ENCODE results near the gene LAG3.
A peak's percentile ranks its signal among the peaks of the same experiment; 100 is the strongest.

LAG3 gene

DNA sequence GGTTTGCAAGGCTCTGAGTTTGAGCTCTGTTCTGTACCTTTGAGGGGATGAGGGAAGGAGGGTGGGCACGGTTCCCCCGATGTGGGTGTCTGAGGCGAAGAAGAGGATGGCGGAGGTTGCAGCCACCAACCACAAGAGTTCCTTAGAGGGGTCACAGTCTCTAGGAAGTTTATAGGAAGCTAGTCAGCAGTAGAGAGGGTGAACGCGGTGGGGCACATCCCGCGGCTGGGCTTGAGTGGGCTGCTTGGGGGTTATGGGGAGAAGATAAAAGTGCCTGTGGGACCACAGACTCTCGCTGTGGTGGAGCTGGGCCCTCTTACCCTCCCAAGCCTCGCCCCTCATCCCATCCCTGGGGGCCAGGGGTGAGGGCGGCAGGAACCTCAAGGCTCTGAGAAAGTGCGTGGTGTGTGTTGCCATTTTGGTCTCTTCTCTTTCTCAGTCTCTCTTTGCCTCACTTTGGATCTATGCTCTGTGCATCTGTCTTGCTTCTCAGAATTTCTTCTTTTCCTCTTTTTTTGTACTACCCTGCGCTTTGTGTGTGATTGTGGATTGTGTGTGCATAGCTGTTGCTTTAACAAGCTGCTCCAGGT is 19.7 kb downstream of the LAG3 start:
- no peak for DNase-seq

DNA sequence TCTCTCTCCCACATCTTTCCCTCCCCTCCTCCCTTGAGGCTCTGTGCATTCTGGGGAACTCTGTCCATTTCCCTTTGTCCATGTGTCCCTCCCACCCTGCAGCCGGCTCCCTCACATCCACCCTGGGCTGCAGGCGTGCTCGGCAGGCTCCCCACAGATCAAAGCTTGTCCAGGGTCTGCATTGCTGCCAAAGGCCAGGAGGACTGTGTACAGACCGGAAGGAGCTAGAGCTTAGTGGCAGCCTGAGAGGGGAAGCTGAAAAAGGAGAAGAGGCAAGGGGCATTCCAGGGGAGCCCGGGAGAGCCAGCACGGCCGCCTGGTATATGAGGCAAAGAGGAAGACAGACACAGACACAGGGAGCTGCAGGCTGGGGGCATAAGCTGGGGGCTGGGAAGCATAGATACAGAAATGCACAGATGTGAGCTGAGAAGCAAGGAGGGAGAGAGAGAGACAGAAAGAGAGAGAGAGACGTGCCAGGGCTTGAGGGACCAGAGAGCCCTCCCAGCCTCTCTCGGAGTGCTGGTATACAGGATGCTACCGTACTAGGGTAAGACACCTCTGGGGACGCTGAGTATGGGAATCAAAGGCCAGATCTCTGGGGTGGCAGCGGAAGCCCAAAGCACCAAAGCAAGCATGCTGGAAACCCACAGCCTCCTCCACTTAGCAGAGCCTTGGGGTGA is 20.3 kb downstream of the LAG3 start:
- DNase-seq = no peak

DNA sequence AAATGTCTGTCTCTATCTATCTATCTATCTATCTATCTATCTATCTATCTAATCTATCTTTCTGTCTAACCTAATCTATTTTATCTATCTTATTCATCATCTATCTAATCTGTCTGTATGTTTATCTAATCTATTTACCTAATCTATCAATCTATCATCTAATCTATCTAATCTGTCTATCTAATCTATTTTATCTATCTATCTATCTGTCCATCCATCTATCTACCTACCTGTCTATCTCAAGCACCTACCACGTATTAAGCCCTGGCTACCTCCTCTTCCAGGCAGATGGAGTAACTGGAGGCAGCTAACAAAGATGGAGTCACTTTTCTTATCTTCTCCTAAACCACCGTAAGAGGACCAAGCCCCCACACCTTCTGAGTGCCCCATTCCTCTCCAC is 22.8 kb downstream of the LAG3 start:
- no peak for DNase-seq

DNA sequence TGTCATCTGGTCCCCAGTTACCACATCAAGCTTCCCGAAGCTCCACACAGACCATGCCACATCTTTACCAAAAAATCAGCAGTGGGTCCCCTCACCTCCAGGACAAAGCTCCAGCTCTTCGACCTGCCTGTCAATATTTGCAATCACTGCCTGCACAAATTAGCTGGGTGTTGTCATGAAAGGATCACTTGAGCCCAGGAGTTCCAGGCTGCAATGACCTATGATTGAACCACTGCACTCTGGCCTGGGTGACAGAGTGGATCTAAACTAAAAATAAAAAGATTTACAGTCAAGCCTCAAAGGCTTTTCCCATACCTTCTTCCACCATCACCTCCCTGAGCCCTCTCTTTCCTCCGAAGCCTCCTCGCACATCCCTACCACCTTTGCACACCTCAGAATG is 24.3 kb downstream of the LAG3 start:
- no peak for DNase-seq

DNA sequence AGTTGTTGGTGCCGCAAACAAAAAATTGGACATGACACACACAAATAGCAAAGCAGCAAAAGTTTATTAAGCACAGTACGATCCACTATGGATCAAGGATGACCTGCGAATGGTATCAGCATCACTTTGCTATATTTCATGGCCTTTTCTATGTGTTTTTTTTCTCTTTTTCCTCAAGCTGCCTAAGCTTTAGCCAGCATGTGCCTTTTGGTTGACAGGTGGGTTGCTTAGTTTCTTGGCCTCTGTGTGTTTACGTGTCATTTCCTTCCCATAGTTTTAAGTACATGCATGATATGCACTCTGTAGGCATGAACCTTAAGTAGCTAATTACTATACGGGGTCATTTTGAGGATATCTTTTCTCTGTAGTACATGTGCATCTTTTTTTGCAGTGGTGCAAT is 26.8 kb downstream of the LAG3 start:
- DNase-seq = no peak

DNA sequence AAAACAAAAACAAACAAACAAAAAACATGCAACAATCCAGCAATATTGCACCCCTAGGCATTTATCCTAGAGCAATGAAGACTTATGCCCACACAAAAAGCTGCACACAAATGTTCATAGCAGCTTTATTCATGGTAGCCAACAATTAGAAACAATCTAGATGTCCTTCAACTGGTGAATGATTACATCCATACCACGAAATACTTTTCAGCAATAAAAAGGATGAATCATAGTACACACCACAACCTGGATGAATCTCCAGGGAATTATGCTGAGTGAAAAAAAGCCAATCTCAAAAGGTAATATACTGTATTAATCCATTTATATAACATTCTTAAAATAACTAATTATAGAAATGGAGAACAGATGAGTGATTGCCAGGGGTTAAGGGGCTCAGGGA is 34.9 kb downstream of the LAG3 start:
- DNase-seq = peak; percentile 42

DNA sequence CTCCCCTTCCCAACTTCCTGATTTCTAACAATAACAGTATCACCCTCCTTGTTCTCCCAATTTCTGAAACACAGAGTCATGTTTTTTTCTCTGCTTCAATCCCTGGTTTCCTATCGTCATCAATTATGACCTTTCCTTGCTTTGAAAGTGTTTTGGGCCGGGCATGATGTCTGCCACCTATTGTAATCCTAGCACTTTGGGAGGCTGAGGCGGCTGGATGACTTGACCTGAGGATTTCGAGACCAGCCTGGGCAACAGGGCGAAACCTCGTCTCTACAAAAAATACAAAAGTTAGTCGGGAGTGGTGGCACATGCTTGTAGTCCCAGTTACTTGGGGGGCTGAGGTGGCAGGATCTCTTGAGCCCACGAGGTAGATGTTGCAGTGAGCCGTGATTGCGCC is 36.7 kb downstream of the LAG3 start:
- DNase-seq = no peak

DNA sequence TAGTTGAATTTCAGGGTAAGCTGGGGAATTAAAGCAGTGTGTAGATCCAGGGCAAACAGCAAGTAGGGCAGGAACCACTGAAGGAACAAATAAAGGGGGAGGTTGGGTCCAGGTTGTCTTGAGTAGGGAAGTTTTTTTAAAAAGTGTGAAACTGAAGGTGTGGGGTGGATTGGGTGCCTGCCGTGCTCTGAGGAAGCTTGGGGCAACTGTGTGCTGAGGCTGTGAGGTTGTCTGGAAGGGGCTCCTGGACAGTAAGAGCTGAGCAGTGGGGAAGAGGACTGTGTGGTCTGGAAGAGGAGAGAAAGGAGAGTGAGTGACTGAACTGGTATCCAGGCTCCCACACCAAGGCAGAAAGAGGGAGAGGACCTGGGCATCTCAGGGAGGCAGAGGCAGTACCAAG is 38.4 kb downstream of the LAG3 start:
- DNase-seq = no peak

DNA sequence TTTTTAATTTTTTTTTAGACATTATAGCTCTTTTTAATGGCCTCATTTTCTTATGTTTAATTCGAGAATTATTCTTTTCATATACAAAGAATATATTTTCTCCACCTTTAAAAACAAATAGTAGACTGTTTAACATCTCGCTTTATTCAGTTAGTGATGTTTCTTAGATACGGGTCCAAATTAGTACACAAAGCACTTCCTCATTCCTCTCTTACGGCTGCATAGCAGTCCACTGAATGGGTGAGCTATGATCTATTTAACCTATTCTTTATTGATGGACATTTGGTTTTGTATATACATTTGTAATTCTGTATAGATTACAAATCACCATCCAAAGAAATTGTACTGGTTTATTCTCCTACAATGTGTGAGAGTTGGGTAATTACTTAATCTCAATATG is 41.0 kb downstream of the LAG3 start:
- DNase-seq = no peak

DNA sequence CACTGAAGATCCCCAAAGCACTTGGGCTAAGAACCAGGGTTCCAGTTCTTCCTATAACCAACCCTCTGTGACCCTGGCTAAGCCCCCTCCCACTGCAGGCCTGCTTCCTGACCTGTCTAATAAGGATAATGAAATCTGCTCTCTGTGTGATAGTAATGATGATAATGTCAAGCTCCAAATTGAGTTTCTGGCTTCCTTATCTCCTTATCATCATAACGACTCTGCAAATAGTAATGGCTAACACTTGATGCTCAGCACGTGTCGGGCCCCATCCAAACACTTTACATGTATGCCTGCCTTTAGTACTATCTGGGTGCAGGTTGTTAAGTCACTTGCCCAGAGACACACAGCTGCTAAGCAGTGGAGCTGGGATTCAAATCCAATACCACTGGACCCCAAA is 44.3 kb downstream of the LAG3 start:
- DNase-seq = no peak

DNA sequence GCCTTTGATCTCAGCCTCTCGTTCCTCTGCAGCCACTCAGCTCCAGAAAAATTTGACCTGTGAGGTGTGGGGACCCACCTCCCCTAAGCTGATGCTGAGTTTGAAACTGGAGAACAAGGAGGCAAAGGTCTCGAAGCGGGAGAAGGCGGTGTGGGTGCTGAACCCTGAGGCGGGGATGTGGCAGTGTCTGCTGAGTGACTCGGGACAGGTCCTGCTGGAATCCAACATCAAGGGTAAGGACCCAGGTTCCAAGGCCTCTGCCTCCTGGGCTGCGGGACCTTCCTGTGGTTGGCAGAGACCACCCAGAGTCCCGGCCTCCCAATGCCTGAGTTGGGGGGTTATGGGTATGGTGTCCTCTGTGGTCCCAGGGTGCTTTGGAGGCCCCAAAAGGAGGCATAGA is 44.8 kb downstream of the LAG3 start:
- DNase-seq = no peak

DNA sequence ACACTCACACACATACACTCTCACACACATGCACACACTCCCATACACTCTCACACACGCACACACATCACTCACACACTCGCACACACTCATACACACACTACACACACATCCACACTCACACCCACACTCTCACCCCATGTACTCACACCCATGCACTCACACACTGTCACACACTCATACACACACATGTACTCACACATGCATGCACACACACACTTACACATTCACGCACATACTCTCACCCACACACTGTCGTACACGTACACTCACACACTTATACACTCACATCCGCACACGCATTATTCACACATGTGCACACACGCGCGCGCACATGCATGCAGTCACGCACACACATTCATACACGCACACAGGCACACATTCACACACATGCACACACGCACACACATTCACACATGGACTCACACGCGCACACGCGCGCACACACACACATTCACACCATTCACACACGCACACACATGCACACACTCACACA is 45.4 kb downstream of the LAG3 start:
- DNase-seq = no peak

DNA sequence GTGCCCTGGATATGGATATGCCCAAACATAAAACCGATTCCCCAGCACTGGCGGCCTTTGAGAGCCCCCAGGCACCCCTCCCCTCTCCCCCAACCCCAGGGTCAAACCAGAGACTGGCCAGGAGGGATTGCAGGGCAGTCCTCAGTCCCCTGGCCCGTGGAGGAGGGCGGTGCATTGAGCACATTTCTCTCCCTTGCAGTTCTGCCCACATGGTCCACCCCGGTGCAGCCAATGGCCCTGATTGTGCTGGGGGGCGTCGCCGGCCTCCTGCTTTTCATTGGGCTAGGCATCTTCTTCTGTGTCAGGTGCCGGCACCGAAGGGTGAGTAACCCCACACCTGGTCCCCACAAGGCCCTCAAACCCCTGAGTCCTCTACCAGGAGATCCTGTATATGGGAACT is 45.9 kb downstream of the LAG3 start:
- no peak for DNase-seq

DNA sequence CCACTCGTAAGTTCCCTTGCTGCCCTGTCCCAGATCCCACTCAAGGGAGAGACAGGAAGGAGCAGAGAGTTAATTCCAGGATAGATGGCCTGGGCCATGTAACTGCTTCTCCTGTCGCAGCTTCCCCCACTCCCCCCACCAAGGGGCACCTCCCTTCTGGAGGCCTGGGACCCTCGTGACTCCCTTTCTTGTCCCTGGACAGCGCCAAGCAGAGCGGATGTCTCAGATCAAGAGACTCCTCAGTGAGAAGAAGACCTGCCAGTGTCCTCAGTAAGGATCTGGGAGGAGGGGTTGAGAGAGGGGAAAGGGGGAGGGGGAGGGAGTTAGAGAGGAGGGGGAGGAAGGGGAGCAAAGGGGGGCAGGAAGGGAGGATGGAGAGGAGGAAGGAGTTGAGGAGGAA is 46.3 kb downstream of the LAG3 start:
- DNase-seq = no peak

DNA sequence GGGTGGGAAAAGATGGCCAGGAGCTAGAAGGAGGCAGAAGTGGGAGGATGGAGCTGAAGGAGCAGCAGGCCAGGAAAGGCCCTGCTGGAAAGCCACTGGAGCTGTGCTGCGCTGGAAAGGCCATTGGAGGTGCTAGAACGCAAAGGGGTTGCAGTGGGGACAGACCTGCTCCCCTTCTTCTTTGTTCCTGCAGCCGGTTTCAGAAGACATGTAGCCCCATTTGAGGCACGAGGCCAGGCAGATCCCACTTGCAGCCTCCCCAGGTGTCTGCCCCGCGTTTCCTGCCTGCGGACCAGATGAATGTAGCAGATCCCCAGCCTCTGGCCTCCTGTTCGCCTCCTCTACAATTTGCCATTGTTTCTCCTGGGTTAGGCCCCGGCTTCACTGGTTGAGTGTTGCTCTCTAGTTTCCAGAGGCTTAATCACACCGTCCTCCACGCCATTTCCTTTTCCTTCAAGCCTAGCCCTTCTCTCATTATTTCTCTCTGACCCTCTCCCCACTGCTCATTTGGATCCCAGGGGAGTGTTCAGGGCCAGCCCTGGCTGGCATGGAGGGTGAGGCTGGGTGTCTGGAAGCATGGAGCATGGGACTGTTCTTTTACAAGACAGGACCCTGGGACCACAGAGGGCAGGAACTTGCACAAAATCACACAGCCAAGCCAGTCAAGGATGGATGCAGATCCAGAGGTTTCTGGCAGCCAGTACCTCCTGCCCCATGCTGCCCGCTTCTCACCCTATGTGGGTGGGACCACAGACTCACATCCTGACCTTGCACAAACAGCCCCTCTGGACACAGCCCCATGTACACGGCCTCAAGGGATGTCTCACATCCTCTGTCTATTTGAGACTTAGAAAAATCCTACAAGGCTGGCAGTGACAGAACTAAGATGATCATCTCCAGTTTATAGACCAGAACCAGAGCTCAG is 47.0 kb downstream of the LAG3 start:
- DNase-seq = no peak

DNA sequence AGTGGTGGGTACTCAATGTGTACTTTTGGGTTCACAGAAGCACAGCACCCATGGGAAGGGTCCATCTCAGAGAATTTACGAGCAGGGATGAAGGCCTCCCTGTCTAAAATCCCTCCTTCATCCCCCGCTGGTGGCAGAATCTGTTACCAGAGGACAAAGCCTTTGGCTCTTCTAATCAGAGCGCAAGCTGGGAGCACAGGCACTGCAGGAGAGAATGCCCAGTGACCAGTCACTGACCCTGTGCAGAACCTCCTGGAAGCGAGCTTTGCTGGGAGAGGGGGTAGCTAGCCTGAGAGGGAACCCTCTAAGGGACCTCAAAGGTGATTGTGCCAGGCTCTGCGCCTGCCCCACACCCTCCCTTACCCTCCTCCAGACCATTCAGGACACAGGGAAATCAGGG is 47.8 kb downstream of the LAG3 start:
- DNase-seq = no peak

DNA sequence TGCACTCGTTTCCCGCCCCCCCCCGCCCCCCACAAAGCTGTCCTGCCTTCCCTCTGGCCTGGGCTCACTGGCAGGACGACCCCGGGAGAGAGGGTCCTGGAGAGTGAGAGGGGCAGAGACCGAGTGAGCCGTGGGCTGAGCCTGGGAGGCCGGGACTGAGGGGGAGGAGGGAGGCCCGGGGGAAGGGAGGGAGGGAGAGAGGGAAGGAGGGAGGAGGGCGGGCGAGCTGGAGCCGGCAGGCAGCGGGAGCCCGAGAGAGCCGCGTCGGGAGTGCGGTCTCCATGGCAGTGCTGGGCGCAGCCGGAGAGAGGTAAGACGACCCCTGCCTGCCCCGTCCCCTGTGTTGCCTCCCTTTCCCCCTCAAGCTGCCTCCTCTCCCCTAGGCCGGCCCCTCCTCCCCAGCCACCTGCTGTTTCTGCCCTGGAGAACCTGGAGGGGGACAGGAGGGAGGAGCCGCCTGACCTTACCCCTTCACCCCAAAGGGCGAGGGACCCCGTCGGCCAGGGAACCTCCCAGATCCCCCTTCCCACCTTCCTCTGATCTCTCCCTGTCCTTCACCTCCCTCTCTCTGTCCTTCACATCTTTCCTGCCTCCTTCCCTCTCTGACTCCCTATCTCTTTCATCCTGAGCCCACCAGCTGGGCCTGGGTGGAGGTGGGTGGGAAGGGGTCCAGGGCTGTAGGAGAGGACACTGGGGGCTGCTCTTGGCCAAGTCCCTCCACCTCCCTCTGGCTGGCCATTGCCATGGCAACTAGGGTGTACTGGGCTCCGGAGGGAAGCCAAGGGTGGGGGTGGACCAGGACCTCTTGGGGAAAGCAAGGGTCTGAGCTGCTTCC is 49.5 kb downstream of the LAG3 start, which contains the start of gene GPR162:
Gene GPR162, plus strand, starts transcription at position 231 of the 835 bp plus-strand sequence. CDS start 2,078 bp downstream, outside the sequence.
- DNase-seq = peak; percentile 61

DNA sequence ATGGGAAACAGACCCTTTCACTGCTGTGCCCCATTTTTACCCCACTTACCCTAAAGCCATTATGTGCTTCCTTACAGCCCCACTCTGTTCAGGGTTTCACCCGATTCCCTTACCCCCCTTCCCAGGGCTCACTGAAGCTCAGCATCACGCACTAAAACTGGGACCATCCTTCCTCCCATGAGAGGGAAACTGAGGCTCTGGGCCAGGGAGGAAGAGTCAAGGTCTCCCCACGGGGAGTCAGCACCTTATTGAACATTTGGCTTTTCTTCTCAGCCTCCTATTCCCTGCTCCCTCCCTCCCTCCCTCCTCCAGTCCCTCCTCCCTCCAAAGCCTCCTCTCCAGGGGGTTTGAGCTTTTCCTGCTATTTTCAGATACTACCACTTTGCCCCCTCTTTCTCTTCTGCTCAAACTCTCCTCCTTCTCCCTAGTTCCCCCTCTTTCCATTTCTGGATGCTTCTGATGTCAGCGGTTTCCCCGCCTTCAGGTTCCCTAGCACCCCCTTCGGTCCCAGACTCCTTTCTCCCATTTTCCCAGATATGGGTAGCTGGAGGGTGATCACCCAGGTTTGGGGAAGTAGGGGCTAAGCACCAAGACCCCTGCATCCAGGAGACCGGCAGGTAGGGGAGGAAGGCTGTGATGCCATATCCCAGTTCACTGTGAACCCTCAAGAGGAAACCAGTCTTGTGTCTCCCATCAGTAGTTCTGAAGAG is 50.3 kb downstream of the LAG3 start:
- DNase-seq = no peak

DNA sequence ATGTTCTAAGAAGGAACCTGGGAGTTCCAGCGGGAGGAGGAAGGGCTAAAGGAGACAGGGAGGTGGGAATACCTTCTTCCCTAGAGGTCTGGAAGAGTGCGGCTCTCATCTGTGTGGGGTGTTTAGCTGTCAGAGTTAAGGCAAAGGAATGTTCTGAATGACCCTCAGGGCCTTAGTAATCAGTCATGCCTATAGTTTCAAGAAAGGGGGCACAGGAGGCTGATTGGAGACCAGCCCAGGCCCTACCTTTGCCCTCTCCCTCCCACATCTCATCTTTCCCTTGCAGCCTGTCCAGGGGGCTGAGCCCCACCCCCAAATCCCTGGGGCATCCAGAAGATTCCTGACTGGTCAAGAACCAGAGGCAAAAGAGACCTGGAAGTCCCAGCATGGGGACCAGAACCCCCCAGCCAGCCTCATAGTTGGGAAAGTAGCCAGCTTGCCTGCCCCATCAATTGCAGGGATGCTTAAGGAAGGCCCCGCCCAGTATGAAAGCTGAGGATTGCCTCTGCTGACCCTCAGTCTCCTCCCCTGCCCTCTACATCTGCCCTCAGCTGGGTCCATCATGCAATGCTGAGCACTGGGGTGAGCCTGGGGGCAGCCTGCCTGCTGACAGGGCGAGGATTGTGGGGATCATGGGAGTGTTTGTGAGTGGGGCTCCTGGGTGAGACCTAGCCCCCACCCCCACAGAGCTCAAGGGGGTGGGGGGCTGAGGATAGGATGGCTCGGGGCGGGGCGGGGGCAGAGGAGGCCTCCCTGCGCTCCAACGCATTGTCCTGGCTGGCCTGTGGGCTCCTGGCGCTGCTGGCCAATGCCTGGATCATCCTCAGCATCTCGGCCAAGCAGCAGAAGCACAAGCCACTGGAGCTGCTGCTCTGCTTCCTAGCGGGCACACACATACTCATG is 51.1 kb downstream of the LAG3 start:
- DNase-seq = no peak

DNA sequence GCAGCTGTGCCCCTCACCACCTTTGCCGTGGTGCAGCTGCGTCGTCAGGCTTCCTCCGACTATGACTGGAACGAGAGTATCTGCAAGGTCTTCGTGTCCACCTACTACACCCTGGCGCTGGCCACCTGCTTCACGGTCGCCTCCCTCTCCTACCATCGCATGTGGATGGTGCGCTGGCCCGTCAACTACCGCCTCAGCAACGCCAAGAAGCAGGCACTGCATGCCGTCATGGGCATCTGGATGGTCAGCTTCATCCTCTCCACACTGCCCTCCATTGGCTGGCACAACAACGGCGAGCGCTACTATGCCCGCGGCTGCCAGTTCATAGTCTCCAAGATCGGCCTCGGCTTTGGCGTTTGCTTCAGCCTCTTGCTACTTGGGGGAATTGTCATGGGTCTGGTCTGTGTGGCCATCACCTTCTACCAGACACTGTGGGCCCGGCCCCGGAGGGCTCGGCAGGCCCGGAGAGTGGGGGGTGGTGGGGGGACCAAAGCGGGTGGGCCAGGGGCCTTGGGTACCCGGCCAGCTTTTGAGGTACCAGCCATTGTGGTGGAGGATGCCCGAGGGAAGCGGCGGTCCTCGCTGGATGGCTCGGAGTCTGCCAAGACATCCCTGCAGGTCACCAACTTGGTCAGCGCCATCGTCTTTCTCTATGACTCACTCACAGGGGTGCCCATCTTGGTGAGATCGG is 51.9 kb downstream of the LAG3 start:
- DNase-seq = no peak

All from fibroblast of skin of right quadriceps (primary cell).